ENCODE data around the gene FSIP1. TPM values are rescaled to one million over a fixed set of nuclear protein-coding genes. Genes with fewer than 3 reads are reported as not detected.
A peak's percentile ranks its signal among the peaks of the same experiment; 100 is the strongest.

The FSIP1 gene
- total and polyA plus RNA-seq, 3 experiments from 2014 or later = 0.38 to 1.3 (median 0.63) TPM

GRCh38 chr15:39608185-39609139 lies 174.2 kb downstream of the FSIP1 start:
- POLR2A ChIA-PET = interaction anchor here (2.5 kb wide), 1 partner anchor 15 kb away, joined by 13 read pairs; no protein-coding TSS in a partner anchor
- no peak for DNase-seq
- Mint-ChIP-seq H3K4me1 (peaks cover 11 to 17% (median 12%) of the 10 kb centered on the region in 3 donors), H3K4me3 (peak overlapping the region in 2 of 7 donors; percentile 5 to 21), H3K36me3 (peaks cover 8 to 50% (median 9%) of the 10 kb centered on the region in 3 donors), H3K27me3 (no peaks in the 10 kb centered on the region), H3K27ac (peak overlapping the region in 5 of 8 donors; percentile 13 to 91 (median 42)), H3K9me3 (peaks cover 16 to 48% (median 29%) of the 10 kb centered on the region in 5 donors)
- Histone ChIP-seq H3K4me1 (ENCODE audit: insufficient read depth, low read length) (no peaks in the 10 kb centered on the region), H3K9me3 (ENCODE audit: low read length) (peaks cover 9% of the 10 kb centered on the region), H3K4me3 (ENCODE audit: low read length) (no peak overlapping the region), H3K27ac (ENCODE audit: low read depth, low read length) (no peak overlapping the region), H3K36me3 (ENCODE audit: insufficient read depth, low read length) (no peaks in the 10 kb centered on the region), H3K27me3 (ENCODE audit: insufficient read depth, low read length, poor library complexity, severe bottlenecking) (no peaks in the 10 kb centered on the region)
- CTCF ChIA-PET = interaction anchor here (1.4 to 2.2 kb wide), 4 partner anchors 15 to 78 kb away, joined by 3 to 7 read pairs (median 6); partner anchors contain the start of gene THBS1

DNA sequence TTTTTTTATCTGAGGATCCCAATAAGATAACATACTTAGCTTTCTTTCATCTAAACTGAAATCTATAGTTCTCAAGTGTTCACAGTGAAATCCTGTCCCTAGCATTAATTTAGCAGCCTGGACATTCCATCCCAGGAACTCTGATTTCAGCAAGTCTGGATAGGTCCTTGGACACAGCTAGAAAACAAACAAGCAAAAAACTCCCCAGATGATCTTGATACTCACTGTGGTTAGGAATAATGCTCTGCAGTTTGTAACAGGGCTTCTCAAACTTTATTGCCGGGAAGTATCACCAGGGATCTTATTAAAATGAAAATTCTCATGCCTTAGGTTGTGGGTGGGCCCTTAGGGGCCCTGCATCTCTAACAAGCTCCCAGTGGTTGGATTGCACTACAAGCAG lies 177.5 kb downstream of the FSIP1 start:
- no peaks in the 10 kb centered on the region for H3K27me3 ChIP-seq (ENCODE audit: insufficient read depth, low read length, poor library complexity, severe bottlenecking)
- Mint-ChIP-seq H3K36me3 (peaks cover 0 to 33% (median 2%) of the 10 kb centered on the region in 3 donors), H3K9me3 (peaks cover 4 to 17% (median 5%) of the 10 kb centered on the region in 5 donors), H3K27ac (peak overlapping the region in 2 of 8 donors; percentile 36 to 79), H3K4me1 (peaks cover 11 to 17% (median 13%) of the 10 kb centered on the region in 3 donors), H3K4me3 (no peak overlapping the region), H3K27me3 (no peaks in the 10 kb centered on the region)
- no peak for DNase-seq
- POLR2A ChIA-PET = no interaction called here
- no peak overlapping the region for H3K27ac ChIP-seq (ENCODE audit: low read depth, low read length)
- no peaks in the 10 kb centered on the region for H3K4me1 ChIP-seq (ENCODE audit: insufficient read depth, low read length)
- no peaks in the 10 kb centered on the region for H3K36me3 ChIP-seq (ENCODE audit: insufficient read depth, low read length)
- H3K4me3 ChIP-seq (ENCODE audit: low read length) = no peak overlapping the region
- CTCF ChIA-PET = interaction anchor here (1.2 kb wide), 1 partner anchor 25 kb away, joined by 3 read pairs; no protein-coding TSS in a partner anchor
- peaks cover 5% of the 10 kb centered on the region for H3K9me3 ChIP-seq (ENCODE audit: low read length)

DNA sequence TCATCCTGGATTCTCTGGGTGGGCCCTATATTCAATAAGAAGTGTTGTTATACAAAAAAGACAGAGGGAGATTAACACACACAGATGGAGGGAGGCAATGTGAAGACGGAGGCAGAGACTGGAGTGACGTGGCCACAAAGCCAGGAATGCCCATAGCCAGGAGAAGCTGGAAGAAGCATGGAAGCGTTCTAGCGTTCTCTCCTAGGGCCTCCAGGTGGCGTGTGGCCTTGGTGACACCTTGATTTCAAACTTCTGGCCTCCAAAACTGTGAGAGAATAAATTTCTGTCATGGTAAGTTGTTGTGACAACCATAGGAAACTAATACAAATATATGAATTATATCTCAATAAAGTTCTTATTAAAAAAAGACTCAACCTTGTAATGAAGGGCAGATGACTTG lies 180.5 kb downstream of the FSIP1 start:
- H3K27me3 ChIP-seq (ENCODE audit: insufficient read depth, low read length, poor library complexity, severe bottlenecking) = no peaks in the 10 kb centered on the region
- POLR2A ChIA-PET = interaction anchor here (1.0 kb wide), 1 partner anchor 21 kb away, joined by 3 read pairs; no protein-coding TSS in a partner anchor
- H3K9me3 Mint-ChIP-seq = no peaks in the 10 kb centered on the region
- DNase-seq = no peak
- no peak overlapping the region for H3K27ac ChIP-seq (ENCODE audit: low read depth, low read length)
- CTCF ChIA-PET = interaction anchor here (1.1 to 1.2 kb wide), 3 partner anchors 9 to 155 kb away, joined by 3 to 5 read pairs (median 3); no protein-coding TSS in a partner anchor
- H3K27me3 Mint-ChIP-seq = no peaks in the 10 kb centered on the region
- H3K4me1 Mint-ChIP-seq = peaks cover 0 to 4% (median 3%) of the 10 kb centered on the region in 3 donors
- H3K36me3 Mint-ChIP-seq = peaks cover 0 to 23% (median 0%) of the 10 kb centered on the region in 3 donors
- H3K4me3 Mint-ChIP-seq = no peak overlapping the region
- H3K36me3 ChIP-seq (ENCODE audit: insufficient read depth, low read length) = no peaks in the 10 kb centered on the region
- H3K4me3 ChIP-seq (ENCODE audit: low read length) = no peak overlapping the region
- H3K9me3 ChIP-seq (ENCODE audit: low read length) = no peaks in the 10 kb centered on the region
- no peaks in the 10 kb centered on the region for H3K4me1 ChIP-seq (ENCODE audit: insufficient read depth, low read length)
- H3K27ac Mint-ChIP-seq = no peak overlapping the region

- no peak overlapping the region for H3K4me3 ChIP-seq (ENCODE audit: low read length)
- no peaks in the 10 kb centered on the region for H3K36me3 ChIP-seq (ENCODE audit: insufficient read depth, low read length)
- ChIA-PET POLR2A (no interaction called here), CTCF (interaction anchor here (1.8 kb wide), 1 partner anchor 157 kb away, joined by 4 read pairs; no protein-coding TSS in a partner anchor)
- Mint-ChIP-seq H3K27ac (no peak overlapping the region), H3K9me3 (no peaks in the 10 kb centered on the region), H3K27me3 (no peaks in the 10 kb centered on the region), H3K36me3 (peaks cover 0 to 33% (median 4%) of the 10 kb centered on the region in 3 donors), H3K4me3 (no peak overlapping the region), H3K4me1 (peaks cover 0 to 2% (median 1%) of the 10 kb centered on the region in 3 donors)
- DNase-seq = no peak
- no peaks in the 10 kb centered on the region for H3K9me3 ChIP-seq (ENCODE audit: low read length)
- no peaks in the 10 kb centered on the region for H3K27me3 ChIP-seq (ENCODE audit: insufficient read depth, low read length, poor library complexity, severe bottlenecking)
- no peaks in the 10 kb centered on the region for H3K4me1 ChIP-seq (ENCODE audit: insufficient read depth, low read length)
- no peak overlapping the region for H3K27ac ChIP-seq (ENCODE audit: low read depth, low read length)
Observed at GRCh38 chr15:39599871-39600270, 182.8 kb downstream of the FSIP1 start.

DNA sequence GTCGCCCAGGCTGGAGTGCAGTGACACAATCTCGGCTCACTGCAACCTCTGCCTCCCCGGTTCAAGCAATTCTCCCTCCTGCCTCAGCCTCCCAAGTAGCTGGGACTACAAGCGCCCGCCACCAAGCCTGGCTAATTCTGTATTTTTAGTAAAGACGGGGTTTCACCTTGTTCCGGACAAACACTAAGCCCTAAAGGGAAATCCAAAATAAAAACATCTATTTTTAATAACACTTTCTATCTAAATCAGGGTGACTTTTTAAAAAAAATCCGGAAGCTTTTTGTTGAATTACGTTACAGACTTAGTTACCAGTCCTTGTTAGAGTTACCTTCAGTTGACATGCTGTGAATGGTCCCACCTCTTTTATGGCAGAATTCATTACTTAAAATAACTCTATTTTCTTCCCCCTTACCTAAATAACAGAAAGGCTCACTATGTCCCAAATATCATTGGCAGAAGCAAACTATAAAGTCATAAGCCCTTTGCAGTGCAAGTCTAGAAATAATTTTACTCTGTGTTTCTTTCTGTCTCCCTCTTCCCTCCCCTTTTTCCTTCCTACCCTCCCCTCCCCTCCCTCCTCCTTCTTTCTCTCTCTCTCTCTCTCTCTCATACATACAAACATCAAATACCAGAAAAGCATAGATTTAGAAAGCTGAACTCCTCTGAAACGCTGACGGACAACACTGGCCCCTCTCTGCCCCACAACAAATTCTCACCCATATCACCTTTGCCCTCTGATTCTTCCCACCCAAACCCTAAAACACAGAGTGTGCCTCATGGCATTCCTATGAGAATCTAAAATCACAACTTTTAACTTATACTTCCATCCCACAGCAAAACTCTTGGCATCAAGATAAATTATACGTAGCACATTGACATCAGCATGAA lies 183.4 kb downstream of the FSIP1 start:
- H3K4me3 ChIP-seq (ENCODE audit: low read length) = no peak overlapping the region
- no peaks in the 10 kb centered on the region for H3K4me1 ChIP-seq (ENCODE audit: insufficient read depth, low read length)
- no peaks in the 10 kb centered on the region for H3K9me3 ChIP-seq (ENCODE audit: low read length)
- peak overlapping the region in 1 of 7 donors; percentile 26 for H3K4me3 Mint-ChIP-seq
- no peak overlapping the region for H3K27ac ChIP-seq (ENCODE audit: low read depth, low read length)
- peaks cover 2 to 3% (median 2%) of the 10 kb centered on the region in 3 donors for H3K4me1 Mint-ChIP-seq
- ChIA-PET POLR2A (no interaction called here), CTCF (interaction anchor here (1.4 to 1.8 kb wide), 2 partner anchors 24 to 157 kb away, joined by 4 to 7 read pairs; no protein-coding TSS in a partner anchor)
- H3K27me3 ChIP-seq (ENCODE audit: insufficient read depth, low read length, poor library complexity, severe bottlenecking) = no peaks in the 10 kb centered on the region
- H3K36me3 ChIP-seq (ENCODE audit: insufficient read depth, low read length) = no peaks in the 10 kb centered on the region
- H3K27ac Mint-ChIP-seq = peak overlapping the region in 1 of 8 donors; percentile 8
- no peaks in the 10 kb centered on the region for H3K27me3 Mint-ChIP-seq
- peaks cover 0 to 31% (median 5%) of the 10 kb centered on the region in 3 donors for H3K36me3 Mint-ChIP-seq
- no peaks in the 10 kb centered on the region for H3K9me3 Mint-ChIP-seq
- DNase-seq = no peak

- CTCF ChIA-PET = interaction anchor here (1.4 to 1.8 kb wide), 2 partner anchors 25 to 158 kb away, joined by 4 to 7 read pairs; no protein-coding TSS in a partner anchor
- H3K4me1 Mint-ChIP-seq = peaks cover 7 to 8% (median 8%) of the 10 kb centered on the region in 3 donors
Observed at GRCh38 chr15:39598186-39598850, 184.3 kb downstream of the FSIP1 start.

GRCh38 chr15:39597751-39598185 lies 184.9 kb downstream of the FSIP1 start:
- ChIA-PET CTCF (no interaction called here), POLR2A (no interaction called here)
- H3K4me3 Mint-ChIP-seq = no peak overlapping the region
- H3K4me1 Mint-ChIP-seq = peaks cover 7 to 8% (median 8%) of the 10 kb centered on the region in 3 donors
- no peak overlapping the region for H3K27ac Mint-ChIP-seq
- H3K36me3 ChIP-seq (ENCODE audit: insufficient read depth, low read length) = no peaks in the 10 kb centered on the region
- H3K36me3 Mint-ChIP-seq = peaks cover 3 to 38% (median 13%) of the 10 kb centered on the region in 3 donors
- H3K4me3 ChIP-seq (ENCODE audit: low read length) = no peak overlapping the region
- no peaks in the 10 kb centered on the region for H3K9me3 Mint-ChIP-seq
- no peak overlapping the region for H3K27ac ChIP-seq (ENCODE audit: low read depth, low read length)
- no peaks in the 10 kb centered on the region for H3K9me3 ChIP-seq (ENCODE audit: low read length)
- DNase-seq = no peak
- H3K4me1 ChIP-seq (ENCODE audit: insufficient read depth, low read length) = no peaks in the 10 kb centered on the region
- no peaks in the 10 kb centered on the region for H3K27me3 Mint-ChIP-seq
- no peaks in the 10 kb centered on the region for H3K27me3 ChIP-seq (ENCODE audit: insufficient read depth, low read length, poor library complexity, severe bottlenecking)

More at GRCh38 chr15:39598186-39598850, 184.3 kb downstream of the FSIP1 start:
- no peaks in the 10 kb centered on the region for H3K9me3 ChIP-seq (ENCODE audit: low read length)
- H3K27ac ChIP-seq (ENCODE audit: low read depth, low read length) = no peak overlapping the region
- no peaks in the 10 kb centered on the region for H3K36me3 ChIP-seq (ENCODE audit: insufficient read depth, low read length)
- Mint-ChIP-seq H3K4me3 (no peak overlapping the region), H3K27ac (no peak overlapping the region), H3K9me3 (no peaks in the 10 kb centered on the region), H3K36me3 (peaks cover 0 to 35% (median 9%) of the 10 kb centered on the region in 3 donors), H3K27me3 (no peaks in the 10 kb centered on the region)
- H3K4me1 ChIP-seq (ENCODE audit: insufficient read depth, low read length) = no peaks in the 10 kb centered on the region
- no peak for DNase-seq
- no peak overlapping the region for H3K4me3 ChIP-seq (ENCODE audit: low read length)
- no peaks in the 10 kb centered on the region for H3K27me3 ChIP-seq (ENCODE audit: insufficient read depth, low read length, poor library complexity, severe bottlenecking)
- POLR2A ChIA-PET = no interaction called here

Measured in CD8-positive, alpha-beta memory T cell (primary cell).